ENCODE data around the gene FCHSD2. TPM values are rescaled to one million over a fixed set of nuclear protein-coding genes. Genes with fewer than 3 reads are reported as not detected.
"Not testable (repeated sequence)": the region's sequence is repeated elsewhere in the genome, so short reads cannot be mapped to it uniquely, and the experiment has no call there.

FCHSD2 gene
- total RNA-seq, 2 experiments from 2014 or later = 21.9 to 24.1 TPM

- POLR2A ChIA-PET = no interaction called here
- no peaks in the 10 kb centered on the region for H3K27me3 Mint-ChIP-seq
- no peak for DNase-seq
- no peak overlapping the region for H3K4me3 Mint-ChIP-seq
- no peak overlapping the region for H3K27ac Mint-ChIP-seq
- intact Hi-C loops (cut with micrococcal nuclease) = no loop called here
- no peaks in the 10 kb centered on the region for H3K9me3 Mint-ChIP-seq
- peaks cover 4% of the 10 kb centered on the region for H3K36me3 Mint-ChIP-seq
- CTCF ChIA-PET = no interaction called here
- H3K4me1 Mint-ChIP-seq (ENCODE audit: low read depth) = peaks cover 2% of the 10 kb centered on the region
These were observed 220.9 kb downstream of the FCHSD2 start for GRCh38 chr11:72921028-72921716.

- intact Hi-C loops (cut with micrococcal nuclease) = no loop called here
- Mint-ChIP-seq H3K4me3 (no peak overlapping the region), H3K4me1 (ENCODE audit: low read depth) (peaks cover 2% of the 10 kb centered on the region), H3K9me3 (no peaks in the 10 kb centered on the region), H3K36me3 (peaks cover 9% of the 10 kb centered on the region), H3K27me3 (no peaks in the 10 kb centered on the region), H3K27ac (no peak overlapping the region)
- ChIA-PET CTCF (interaction anchor here (0.6 to 3.3 kb wide), 3 partner anchors 222 to 265 kb away, joined by 4 to 18 read pairs (median 4); partner anchors contain the start of gene FCHSD2), POLR2A (no interaction called here)
- no peak for DNase-seq
These were observed 222.1 kb downstream of the FCHSD2 start for GRCh38 chr11:72920001-72920400.

- ChIA-PET CTCF (interaction anchor here (0.9 to 3.3 kb wide), 4 partner anchors 87 to 433 kb away, joined by 3 to 18 read pairs (median 4); no protein-coding TSS in a partner anchor), POLR2A (no interaction called here)
- H3K27me3 Mint-ChIP-seq = no peaks in the 10 kb centered on the region
- no peak for DNase-seq
- H3K9me3 Mint-ChIP-seq = no peaks in the 10 kb centered on the region
- H3K36me3 Mint-ChIP-seq = peaks cover 18% of the 10 kb centered on the region
- no peak overlapping the region for H3K27ac Mint-ChIP-seq
- intact Hi-C loops (cut with micrococcal nuclease) = no loop called here
- no peaks in the 10 kb centered on the region for H3K4me1 Mint-ChIP-seq (ENCODE audit: low read depth)
- no peak overlapping the region for H3K4me3 Mint-ChIP-seq
These were observed 223.3 kb downstream of the FCHSD2 start for GRCh38 chr11:72918851-72919250.

GRCh38 chr11:72912253-72912652, 229.9 kb downstream of the FCHSD2 start:
- intact Hi-C loops (cut with micrococcal nuclease) = no loop called here
- ChIA-PET CTCF (interaction anchor here (0.5 kb wide), 1 partner anchor 1444 kb away, joined by 4 read pairs; no protein-coding TSS in a partner anchor), POLR2A (no interaction called here)
- no peak for DNase-seq
- Mint-ChIP-seq H3K27ac (no peak overlapping the region), H3K4me1 (ENCODE audit: low read depth) (no peaks in the 10 kb centered on the region), H3K9me3 (peaks cover 28% of the 10 kb centered on the region), H3K27me3 (no peaks in the 10 kb centered on the region), H3K4me3 (no peak overlapping the region), H3K36me3 (peaks cover 44% of the 10 kb centered on the region)

- Mint-ChIP-seq H3K9me3 (peaks cover 35% of the 10 kb centered on the region), H3K36me3 (peaks cover 44% of the 10 kb centered on the region)
- H3K27ac Mint-ChIP-seq; H3K4me3 Mint-ChIP-seq; H3K27me3 Mint-ChIP-seq; POLR2A ChIA-PET; CTCF ChIA-PET; intact Hi-C loops (cut with micrococcal nuclease); DNase-seq; H3K4me1 Mint-ChIP-seq (ENCODE audit: low read depth): not testable (repeated sequence)
These were observed 232.3 kb downstream of the FCHSD2 start for GRCh38 chr11:72909558-72910388.

GRCh38 chr11:72908032-72908676, 234.0 kb downstream of the FCHSD2 start:
- POLR2A ChIA-PET = no interaction called here
- Mint-ChIP-seq H3K9me3 (peaks cover 32% of the 10 kb centered on the region), H3K36me3 (peaks cover 34% of the 10 kb centered on the region), H3K4me1 (ENCODE audit: low read depth) (no peaks in the 10 kb centered on the region), H3K4me3 (no peak overlapping the region), H3K27me3 (no peaks in the 10 kb centered on the region), H3K27ac (no peak overlapping the region)
- intact Hi-C loops (cut with micrococcal nuclease) = no loop called here
- CTCF ChIA-PET = no interaction called here
- no peak for DNase-seq

GRCh38 chr11:72904016-72904415, 238.1 kb downstream of the FCHSD2 start:
- Mint-ChIP-seq H3K36me3 (peaks cover 20% of the 10 kb centered on the region), H3K9me3 (peaks cover 15% of the 10 kb centered on the region), H3K27ac (no peak overlapping the region), H3K27me3 (no peaks in the 10 kb centered on the region), H3K4me3 (no peak overlapping the region), H3K4me1 (ENCODE audit: low read depth) (no peaks in the 10 kb centered on the region)
- intact Hi-C loops (cut with micrococcal nuclease) = no loop called here
- POLR2A ChIA-PET = no interaction called here
- no peak for DNase-seq
- CTCF ChIA-PET = no interaction called here

GRCh38 chr11:72901374-72901773, 240.7 kb downstream of the FCHSD2 start:
- Mint-ChIP-seq H3K36me3 (peaks cover 4% of the 10 kb centered on the region), H3K27me3 (no peaks in the 10 kb centered on the region), H3K4me1 (ENCODE audit: low read depth) (no peaks in the 10 kb centered on the region), H3K27ac (no peak overlapping the region), H3K4me3 (no peak overlapping the region), H3K9me3 (no peaks in the 10 kb centered on the region)
- intact Hi-C loops (cut with micrococcal nuclease) = no loop called here
- DNase-seq = no peak
- CTCF ChIA-PET = no interaction called here
- POLR2A ChIA-PET = no interaction called here

GRCh38 chr11:72900013-72900412, 242.1 kb downstream of the FCHSD2 start:
- H3K36me3 Mint-ChIP-seq = peaks cover 3% of the 10 kb centered on the region
- H3K4me1 Mint-ChIP-seq (ENCODE audit: low read depth) = no peaks in the 10 kb centered on the region
- no peaks in the 10 kb centered on the region for H3K9me3 Mint-ChIP-seq
- no peak overlapping the region for H3K4me3 Mint-ChIP-seq
- intact Hi-C loops (cut with micrococcal nuclease) = no loop called here
- H3K27me3 Mint-ChIP-seq = no peaks in the 10 kb centered on the region
- ChIA-PET POLR2A (no interaction called here), CTCF (no interaction called here)
- no peak overlapping the region for H3K27ac Mint-ChIP-seq
- DNase-seq = no peak

GRCh38 chr11:72899238-72899637, 242.9 kb downstream of the FCHSD2 start:
- H3K27ac Mint-ChIP-seq = no peak overlapping the region
- CTCF ChIA-PET = no interaction called here
- H3K4me3 Mint-ChIP-seq = no peak overlapping the region
- intact Hi-C loops (cut with micrococcal nuclease) = no loop called here
- POLR2A ChIA-PET = no interaction called here
- H3K36me3 Mint-ChIP-seq = peaks cover 3% of the 10 kb centered on the region
- H3K4me1 Mint-ChIP-seq (ENCODE audit: low read depth) = no peaks in the 10 kb centered on the region
- no peak for DNase-seq
- H3K9me3 Mint-ChIP-seq = no peaks in the 10 kb centered on the region
- no peaks in the 10 kb centered on the region for H3K27me3 Mint-ChIP-seq

- H3K4me1 Mint-ChIP-seq (ENCODE audit: low read depth) = no peaks in the 10 kb centered on the region
- no peak overlapping the region for H3K27ac Mint-ChIP-seq
- no peak for DNase-seq
- H3K36me3 Mint-ChIP-seq = peaks cover 3% of the 10 kb centered on the region
- CTCF ChIA-PET = no interaction called here
- H3K9me3 Mint-ChIP-seq = no peaks in the 10 kb centered on the region
- no peaks in the 10 kb centered on the region for H3K27me3 Mint-ChIP-seq
- POLR2A ChIA-PET = no interaction called here
- intact Hi-C loops (cut with micrococcal nuclease) = no loop called here
- no peak overlapping the region for H3K4me3 Mint-ChIP-seq
These were observed 244.6 kb downstream of the FCHSD2 start for GRCh38 chr11:72897506-72897905.

GRCh38 chr11:72896431-72896830, 245.7 kb downstream of the FCHSD2 start:
- Mint-ChIP-seq H3K27me3 (no peaks in the 10 kb centered on the region), H3K4me1 (ENCODE audit: low read depth) (no peaks in the 10 kb centered on the region), H3K9me3 (no peaks in the 10 kb centered on the region), H3K4me3 (no peak overlapping the region), H3K36me3 (peaks cover 3% of the 10 kb centered on the region), H3K27ac (no peak overlapping the region)
- DNase-seq = no peak
- ChIA-PET CTCF (no interaction called here), POLR2A (no interaction called here)
- intact Hi-C loops (cut with micrococcal nuclease) = no loop called here

All from activated CD4-positive, alpha-beta memory T cell treated with anti-CD3 and anti-CD28 coated beads for 36 hours (primary cell).